Hepatocyte (in vitro differentiated cells): ENCODE results near the gene TANGO2. TPM values are rescaled to one million over a fixed set of nuclear protein-coding genes. Genes with fewer than 3 reads are reported as not detected.

ENCODE experiments used
- DNase-seq: peaks from one replicate; pipeline ENCODE4 v3.0.0-alpha.2; 2016; ENCODE audit warnings: low spot score
- H2AFZ ChIP-seq: fragments of 200-600 bp; sonication (generic); 2 replicates; pipeline ENCODE4 v1.6.0; 2016; ENCODE audit warnings: antibody characterized with exemption, mild to moderate bottlenecking
- H3K27ac ChIP-seq: fragments of 200-600 bp; sonication (generic); 2 replicates; pipeline ENCODE4 v1.5.1; 2016; ENCODE audit warnings: mild to moderate bottlenecking
- H3K27me3 ChIP-seq: fragments of 200-600 bp; sonication (generic); 2 replicates; pipeline ENCODE4 v1.6.1; 2016
- H3K36me3 ChIP-seq: fragments of 200-600 bp; sonication (generic); replicated peaks from 2 replicates; pipeline ENCODE4 v1.5.1; 2016; ENCODE audit warnings: low read depth; ENCODE audit not compliant: insufficient read depth
- H3K4me1 ChIP-seq: fragments of 200-600 bp; sonication (generic); 2 replicates; pipeline ENCODE4 v1.5.1; 2016; ENCODE audit warnings: mild to moderate bottlenecking, moderate library complexity; ENCODE audit not compliant: insufficient read depth
- H3K4me2 ChIP-seq: fragments of 200-600 bp; sonication (generic); 2 replicates; pipeline ENCODE4 v1.6.0; 2016
- H3K4me3 ChIP-seq: fragments of 200-600 bp; sonication (generic); 2 replicates; pipeline ENCODE4 v1.5.1; 2016; ENCODE audit warnings: mild to moderate bottlenecking
- H3K79me2 ChIP-seq: fragments of 200-600 bp; sonication (generic); 2 replicates; pipeline ENCODE4 v1.6.0; 2017; ENCODE audit warnings: mild to moderate bottlenecking
- H3K9me2 ChIP-seq: fragments of 200-600 bp; sonication (generic); replicated peaks from 2 replicates; pipeline ENCODE4 v1.6.0; 2017; ENCODE audit warnings: mild to moderate bottlenecking; ENCODE audit not compliant: insufficient read depth
- H3K9me3 ChIP-seq: fragments of 200-600 bp; sonication (generic); 2 replicates; pipeline ENCODE4 v1.5.1; 2016; ENCODE audit warnings: low read depth, mild to moderate bottlenecking
- H4K20me1 ChIP-seq: fragments of 200-600 bp; sonication (generic); 2 replicates; pipeline ENCODE4 v1.6.0; 2016; ENCODE audit warnings: mild to moderate bottlenecking; ENCODE audit not compliant: insufficient read depth, poor library complexity, severe bottlenecking
- CTCF ChIP-seq: fragments of 200-600 bp; sonication (generic); IDR thresholded peaks from 2 replicates; pipeline ENCODE4 v1.5.1; 2016; ENCODE audit warnings: antibody characterized with exemption, mild to moderate bottlenecking; ENCODE audit not compliant: poor library complexity
- EZH2 ChIP-seq: fragments of 200-600 bp; sonication (generic); IDR thresholded peaks from 2 replicates; pipeline ENCODE4 v1.6.1; 2016; ENCODE audit warnings: antibody characterized with exemption, mild to moderate bottlenecking, borderline replicate concordance
- EZH2phosphoT487 ChIP-seq: fragments of 200-600 bp; sonication (generic); IDR thresholded peaks from one replicate; pipeline ENCODE4 v1.6.1; 2018; ENCODE audit warnings: antibody characterized with exemption, mild to moderate bottlenecking, low read depth, moderate library complexity; ENCODE audit not compliant: unreplicated experiment, severe bottlenecking
- WGBS: methylation state at CpG from one replicate; pipeline ENCODE4 v1.1.6; 2016; ENCODE audit warnings: low lambda C conversion rate; ENCODE audit errors: missing lambda C conversion rate; 5-methylcytosine and 5-hydroxymethylcytosine counted together
- polyA plus RNA-seq: library from polyadenylated mRNA; unstranded; fragments of >200 nt; fragmentation: Nextera tagmentation; extraction: Ambion mirVana; gene quantifications from 2 replicates; pipeline ENCODE4 v1.2.1, GENCODE V29; 2016
- total RNA-seq: library from RNA; depleted of rRNA; stranded (reverse); fragments of >200 nt; gene quantifications from 2 replicates; pipeline ENCODE4 v1.2.3, GENCODE V29; 2014

Gene TANGO2
- total RNA-seq: 21.4 and 26.2 TPM in 2 replicates
- polyA plus RNA-seq: 20.8 and 24.4 TPM in 2 replicates

- peak within 1 kb of the TSS; percentile 91 for H3K4me3 ChIP-seq
- TF ChIP-seq EZH2phosphoT487: no peak
- TF ChIP-seq CTCF: no peak
- no peak for TF ChIP-seq EZH2
- peaks cover 2% of the 10 kb centered on the region for H4K20me1 ChIP-seq
- no peaks in the 10 kb centered on the region for H3K9me3 ChIP-seq
- H3K27ac ChIP-seq: peak within 1 kb of the TSS; percentile 69
- peak; percentile 97 for DNase-seq
- peak within 1 kb of the TSS; percentile 97 for H3K4me2 ChIP-seq
- H3K36me3 ChIP-seq: no peaks in the 10 kb centered on the region
- no peaks in the 10 kb centered on the region for H3K9me2 ChIP-seq
- peaks cover 16% of the 10 kb centered on the region for H3K4me1 ChIP-seq
- H2AFZ ChIP-seq: peak within 1 kb of the TSS; percentile 98
- H3K79me2 ChIP-seq: peaks cover 21% of the 10 kb centered on the region
- peaks cover 26% of the 10 kb centered on the region for H3K27me3 ChIP-seq
- WGBS: 1% methylated on average over 56 of the region's 61 CpGs
Observed at GRCh38 chr22:20020533-20021195, at the start of gene TANGO2. TANGO2 (plus strand) TSS chr22:20021110; CDS start chr22:20036799, 15,689 bp downstream.

GRCh38 chr22:19971276-19972124, 49.4 kb upstream of the TANGO2 start:
- Histone ChIP-seq H3K4me1 (no peaks in the 10 kb centered on the region), H3K4me2 (no peak overlapping the region)
- 91% methylated on average over 28 of the region's 28 CpGs for WGBS

GRCh38 chr22:19972251-19972650, 48.7 kb upstream of the TANGO2 start:
- H3K4me1 ChIP-seq: no peaks in the 10 kb centered on the region

More at GRCh38 chr22:19971276-19972124, 49.4 kb upstream of the TANGO2 start:
- Histone ChIP-seq H4K20me1 (no peaks in the 10 kb centered on the region), H3K9me3 (no peaks in the 10 kb centered on the region), H3K79me2 (no peaks in the 10 kb centered on the region), H3K36me3 (no peaks in the 10 kb centered on the region), H3K27ac (no peak overlapping the region), H3K9me2 (no peaks in the 10 kb centered on the region), H2AFZ (no peak overlapping the region), H3K27me3 (no peaks in the 10 kb centered on the region), H3K4me3 (no peak overlapping the region)
- no peak for DNase-seq
- TF ChIP-seq EZH2: no peak
- no peak for TF ChIP-seq CTCF
- no peak for TF ChIP-seq EZH2phosphoT487

More at GRCh38 chr22:19972251-19972650, 48.7 kb upstream of the TANGO2 start:
- H3K9me3 ChIP-seq: no peaks in the 10 kb centered on the region
- no peak overlapping the region for H3K27ac ChIP-seq
- H3K36me3 ChIP-seq: no peaks in the 10 kb centered on the region
- no peak overlapping the region for H3K4me2 ChIP-seq
- 99% methylated on average over 9 of the region's 9 CpGs for WGBS
- no peaks in the 10 kb centered on the region for H4K20me1 ChIP-seq
- H3K79me2 ChIP-seq: no peaks in the 10 kb centered on the region
- DNase-seq: no peak
- H3K9me2 ChIP-seq: no peaks in the 10 kb centered on the region
- H3K4me3 ChIP-seq: no peak overlapping the region
- TF ChIP-seq EZH2: no peak
- no peak for TF ChIP-seq CTCF
- no peak for TF ChIP-seq EZH2phosphoT487
- no peaks in the 10 kb centered on the region for H3K27me3 ChIP-seq
- H2AFZ ChIP-seq: no peak overlapping the region
